RWPE2 (cell line): Measurements from ENCODE around the gene MGAM2.

Experiments used
- ATAC-seq: fragments of 200-7000 bp; cut with Tn5 transposase; 3 replicates; pipeline ENCODE4 v1.9.1; 2021; ENCODE audit warnings: low read depth
- DNase-seq: peaks from one replicate; pipeline ENCODE4 v3.0.0-alpha.2; 2020; ENCODE audit warnings: low spot score
- H3K27ac ChIP-seq: fragments of 450-650 bp; 2 replicates; pipeline ENCODE4 v1.5.1; 2017; ENCODE audit warnings: mild to moderate bottlenecking; ENCODE audit not compliant: poor library complexity, severe bottlenecking
- H3K27me3 ChIP-seq: fragments of 250-450 bp; sonication (Bioruptor Pico); 2 replicates; pipeline ENCODE4 v1.5.1; 2021; ENCODE audit warnings: mild to moderate bottlenecking, moderate library complexity; ENCODE audit not compliant: insufficient read depth, poor library complexity, severe bottlenecking
- H3K36me3 ChIP-seq: fragments of 250-450 bp; sonication (Bioruptor Pico); 2 replicates; pipeline ENCODE4 v1.5.1; 2020; ENCODE audit warnings: low read depth, mild to moderate bottlenecking, moderate library complexity
- H3K4me1 ChIP-seq: fragments of 250-450 bp; sonication (Bioruptor Pico); 2 replicates; pipeline ENCODE4 v1.5.1; 2021; ENCODE audit warnings: mild to moderate bottlenecking, moderate library complexity; ENCODE audit not compliant: insufficient read depth, poor library complexity, severe bottlenecking
- H3K4me3 ChIP-seq: fragments of 250-450 bp; sonication (Bioruptor Pico); 2 replicates; pipeline ENCODE4 v1.5.1; 2021; ENCODE audit warnings: mild to moderate bottlenecking, moderate library complexity; ENCODE audit not compliant: severe bottlenecking
- H3K9me3 ChIP-seq: fragments of 250-450 bp; sonication (Bioruptor Pico); 2 replicates; pipeline ENCODE4 v1.5.1; 2021; ENCODE audit warnings: mild to moderate bottlenecking, moderate library complexity; ENCODE audit not compliant: severe bottlenecking
- TF ChIP-seq, protein P1 (sequence below): fragments of 450-650 bp; IDR thresholded peaks from one replicate; pipeline ENCODE4 v1.5.1; 2017; ENCODE audit warnings: mild to moderate bottlenecking, moderate library complexity; ENCODE audit not compliant: poor library complexity, severe bottlenecking

The MGAM2 gene

DNA sequence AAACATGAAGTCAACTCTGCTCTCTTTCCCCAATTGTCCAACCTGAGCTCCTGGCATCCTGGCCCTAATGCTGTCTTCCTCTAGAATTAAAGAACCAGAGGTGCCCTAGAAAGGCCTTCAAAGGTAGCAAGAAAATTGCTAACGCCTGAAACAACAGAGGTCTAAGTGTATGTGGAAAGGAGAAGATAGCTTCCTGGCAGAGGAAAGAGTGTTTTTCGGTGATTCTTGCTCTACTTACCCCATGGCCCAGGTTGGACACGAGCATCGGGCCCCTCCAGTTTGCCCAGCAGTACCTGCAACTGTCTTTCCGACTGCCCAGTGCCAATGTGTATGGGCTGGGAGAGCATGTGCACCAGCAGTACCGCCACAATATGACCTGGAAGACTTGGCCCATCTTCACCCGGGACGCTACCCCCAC is 22.2 kb downstream of the MGAM2 start:
- DNase-seq, result no peak
- no peaks in the 10 kb centered on the region for H3K36me3 ChIP-seq
- TF ChIP-seq, protein P1, sequence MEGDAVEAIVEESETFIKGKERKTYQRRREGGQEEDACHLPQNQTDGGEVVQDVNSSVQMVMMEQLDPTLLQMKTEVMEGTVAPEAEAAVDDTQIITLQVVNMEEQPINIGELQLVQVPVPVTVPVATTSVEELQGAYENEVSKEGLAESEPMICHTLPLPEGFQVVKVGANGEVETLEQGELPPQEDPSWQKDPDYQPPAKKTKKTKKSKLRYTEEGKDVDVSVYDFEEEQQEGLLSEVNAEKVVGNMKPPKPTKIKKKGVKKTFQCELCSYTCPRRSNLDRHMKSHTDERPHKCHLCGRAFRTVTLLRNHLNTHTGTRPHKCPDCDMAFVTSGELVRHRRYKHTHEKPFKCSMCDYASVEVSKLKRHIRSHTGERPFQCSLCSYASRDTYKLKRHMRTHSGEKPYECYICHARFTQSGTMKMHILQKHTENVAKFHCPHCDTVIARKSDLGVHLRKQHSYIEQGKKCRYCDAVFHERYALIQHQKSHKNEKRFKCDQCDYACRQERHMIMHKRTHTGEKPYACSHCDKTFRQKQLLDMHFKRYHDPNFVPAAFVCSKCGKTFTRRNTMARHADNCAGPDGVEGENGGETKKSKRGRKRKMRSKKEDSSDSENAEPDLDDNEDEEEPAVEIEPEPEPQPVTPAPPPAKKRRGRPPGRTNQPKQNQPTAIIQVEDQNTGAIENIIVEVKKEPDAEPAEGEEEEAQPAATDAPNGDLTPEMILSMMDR, result no peak
- ATAC-seq, result no peak
- no peak overlapping the region for H3K27ac ChIP-seq
- H3K4me1 ChIP-seq, result no peaks in the 10 kb centered on the region
- H3K4me3 ChIP-seq, result no peak overlapping the region
- H3K27me3 ChIP-seq, result no peaks in the 10 kb centered on the region
- H3K9me3 ChIP-seq, result no peaks in the 10 kb centered on the region

DNA sequence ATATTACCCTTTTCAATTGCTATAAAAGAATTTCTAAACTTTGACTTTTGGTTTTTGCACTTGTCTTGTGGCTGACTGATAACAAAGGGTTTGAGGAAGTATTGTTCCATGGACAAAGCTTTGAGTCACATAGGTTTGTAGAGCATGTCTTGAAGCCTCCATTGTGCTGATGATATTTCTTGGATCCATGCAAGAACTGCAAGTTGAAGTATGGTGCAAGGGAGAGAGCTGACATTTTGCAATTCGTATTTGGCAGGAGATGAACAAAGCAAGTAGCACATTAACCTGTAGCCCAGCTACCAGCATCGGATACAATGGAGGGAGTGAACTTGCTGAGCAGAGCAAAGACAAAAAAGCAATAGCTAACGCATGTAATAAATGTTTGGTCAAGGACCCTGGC is 23.4 kb downstream of the MGAM2 start:
- Histone ChIP-seq H3K9me3 (no peaks in the 10 kb centered on the region), H3K27ac (no peak overlapping the region), H3K4me3 (no peak overlapping the region), H3K36me3 (no peaks in the 10 kb centered on the region), H3K27me3 (no peaks in the 10 kb centered on the region), H3K4me1 (no peaks in the 10 kb centered on the region)
- TF ChIP-seq, protein P1, result no peak
- ATAC-seq (no peak), DNase-seq (no peak)

DNA sequence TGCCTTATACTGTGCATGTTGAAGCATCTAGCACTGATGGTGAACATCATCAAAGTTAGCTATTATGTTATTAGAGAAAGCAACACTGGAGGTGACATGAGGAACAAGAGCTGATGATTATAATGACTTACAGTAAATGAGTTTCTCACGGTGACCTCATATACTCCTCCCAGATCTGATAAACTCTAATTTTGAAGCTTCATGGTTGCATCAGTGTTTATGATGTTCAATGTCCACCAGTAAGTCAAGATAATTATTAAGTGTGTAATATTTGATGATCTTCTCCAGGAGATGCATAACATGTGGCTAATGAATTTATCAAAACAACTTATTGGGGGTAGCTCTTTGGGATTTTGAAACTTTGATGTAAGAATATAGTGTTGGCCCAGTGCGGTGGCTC is 27.5 kb downstream of the MGAM2 start:
- DNase-seq (no peak), ATAC-seq (no peak)
- no peaks in the 10 kb centered on the region for H3K9me3 ChIP-seq
- no peaks in the 10 kb centered on the region for H3K27me3 ChIP-seq
- TF ChIP-seq, protein P1, result no peak
- H3K36me3 ChIP-seq, result no peaks in the 10 kb centered on the region
- no peak overlapping the region for H3K4me3 ChIP-seq
- H3K4me1 ChIP-seq, result no peaks in the 10 kb centered on the region
- H3K27ac ChIP-seq, result no peak overlapping the region

DNA sequence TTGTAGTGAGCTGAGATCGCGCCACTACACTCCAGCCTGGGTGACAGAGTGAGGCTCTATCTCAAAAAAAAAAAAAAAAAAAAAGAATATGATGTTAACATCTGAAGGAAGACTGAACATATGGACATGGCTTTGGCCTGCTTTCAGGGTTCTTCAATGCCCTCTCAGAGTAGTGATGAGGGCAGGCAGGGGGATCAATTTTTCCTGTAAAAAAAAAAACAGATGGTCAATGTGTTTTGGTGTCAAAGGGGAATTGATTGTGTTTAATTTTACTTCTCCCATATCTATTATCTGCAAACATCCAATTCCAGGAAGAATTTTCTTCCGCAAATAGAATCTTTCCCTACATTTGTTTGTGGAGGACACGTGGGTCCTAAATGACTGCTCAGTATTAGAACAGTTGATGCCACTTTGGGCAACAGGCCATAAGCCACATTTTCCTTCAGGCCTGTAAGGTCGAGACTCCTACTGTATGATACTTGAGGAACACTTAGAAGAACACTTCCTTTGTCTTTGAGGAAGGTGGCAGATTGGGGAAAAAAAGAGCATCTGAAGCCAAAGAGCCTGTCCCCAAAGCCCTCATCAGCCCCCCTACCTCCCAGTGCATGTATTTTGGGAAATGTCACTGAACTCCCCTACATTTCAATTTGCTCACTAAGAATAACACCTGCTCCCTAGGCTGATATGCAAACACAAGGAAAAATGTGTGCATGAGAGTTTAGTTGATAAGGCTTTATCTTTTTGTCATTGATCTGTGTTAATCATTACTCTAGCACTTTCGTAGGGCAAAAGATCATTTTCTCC is 28.3 kb downstream of the MGAM2 start:
- H3K9me3 ChIP-seq, result no peaks in the 10 kb centered on the region
- no peak overlapping the region for H3K27ac ChIP-seq
- no peaks in the 10 kb centered on the region for H3K27me3 ChIP-seq
- no peaks in the 10 kb centered on the region for H3K36me3 ChIP-seq
- TF ChIP-seq, protein P1, result no peak
- H3K4me1 ChIP-seq, result no peaks in the 10 kb centered on the region
- ATAC-seq, result no peak
- DNase-seq, result no peak
- H3K4me3 ChIP-seq, result no peak overlapping the region

DNA sequence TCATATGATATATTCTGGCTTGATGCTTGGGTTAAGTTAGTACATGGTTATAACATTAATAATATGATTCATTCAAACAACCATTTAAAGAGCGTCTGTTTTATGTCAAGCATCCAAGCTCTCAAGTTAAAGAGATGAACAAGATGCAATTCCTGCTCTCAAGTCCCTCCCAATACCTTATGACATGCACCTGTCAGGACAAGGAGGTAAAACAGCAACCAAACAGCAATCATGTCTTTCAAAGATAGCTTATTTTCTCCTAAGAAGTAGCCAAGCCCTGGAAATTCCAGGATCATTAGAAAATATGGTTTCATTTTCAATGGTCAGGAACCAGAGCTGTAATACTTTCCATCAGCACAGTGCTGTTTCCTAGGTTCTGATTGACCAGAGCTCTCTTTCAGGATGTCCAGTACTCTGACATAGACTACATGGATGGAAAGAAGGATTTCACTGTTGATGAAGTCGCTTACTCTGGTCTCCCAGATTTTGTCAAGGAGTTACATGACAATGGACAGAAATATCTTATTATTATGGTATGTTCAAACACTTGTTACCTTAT is 29.0 kb downstream of the MGAM2 start:
- H3K4me1 ChIP-seq, result no peaks in the 10 kb centered on the region
- DNase-seq, result no peak
- no peak overlapping the region for H3K4me3 ChIP-seq
- H3K27ac ChIP-seq, result no peak overlapping the region
- no peaks in the 10 kb centered on the region for H3K27me3 ChIP-seq
- ATAC-seq, result no peak
- H3K9me3 ChIP-seq, result no peaks in the 10 kb centered on the region
- TF ChIP-seq, protein P1, result no peak
- H3K36me3 ChIP-seq, result no peaks in the 10 kb centered on the region
